Stimulated activated CD4-positive, alpha-beta T cell treated with anti-CD3 and anti-CD28 coated beads, Interleukin-1b, Interleukin-23, amount 100 ng/mL, for 24 hours (primary cell): ENCODE measurements around the gene BCL6B.

ENCODE experiments used
- DNase-seq, 4 experiments: peaks; one replicate each; pipeline ENCODE4 v3.0.0-alpha.2; 2020; ENCODE audit warnings: low read depth in 4 of 4, low spot score in 1 of 4

The BCL6B gene

GRCh38 chr17:7056386-7056785, 33.5 kb downstream of the BCL6B start:
- DNase-seq, result no peak

DNA sequence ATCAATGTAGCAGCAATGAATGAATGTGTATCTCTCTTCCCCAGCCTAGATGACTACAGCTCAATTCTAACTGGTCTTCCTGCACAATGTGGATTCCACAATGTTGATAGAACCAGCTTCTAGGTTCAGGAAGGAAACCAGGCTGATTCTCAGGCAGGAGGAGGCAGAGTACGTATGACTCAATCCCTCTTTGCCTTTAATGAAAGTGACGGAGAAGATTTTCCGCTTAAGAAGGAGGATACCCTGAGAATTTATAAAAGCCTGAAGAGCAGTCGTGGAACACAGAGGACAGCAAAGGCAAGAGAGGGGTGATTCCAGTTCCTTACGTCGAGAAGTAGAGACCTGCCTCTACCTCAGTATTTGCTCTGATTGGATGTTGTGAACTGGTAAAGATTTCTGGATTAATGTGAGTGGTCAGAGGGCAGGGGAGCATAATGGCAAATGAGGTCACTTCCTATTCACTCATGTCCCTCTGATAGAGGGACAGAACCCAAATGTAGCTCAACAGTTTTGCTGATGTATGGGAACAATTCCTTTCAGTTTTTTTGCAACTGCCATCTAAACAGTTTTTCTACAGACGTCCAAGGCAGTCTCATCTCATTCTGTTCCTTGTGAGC, 36.1 kb downstream of the BCL6B start:
- DNase-seq, result no peak

DNA sequence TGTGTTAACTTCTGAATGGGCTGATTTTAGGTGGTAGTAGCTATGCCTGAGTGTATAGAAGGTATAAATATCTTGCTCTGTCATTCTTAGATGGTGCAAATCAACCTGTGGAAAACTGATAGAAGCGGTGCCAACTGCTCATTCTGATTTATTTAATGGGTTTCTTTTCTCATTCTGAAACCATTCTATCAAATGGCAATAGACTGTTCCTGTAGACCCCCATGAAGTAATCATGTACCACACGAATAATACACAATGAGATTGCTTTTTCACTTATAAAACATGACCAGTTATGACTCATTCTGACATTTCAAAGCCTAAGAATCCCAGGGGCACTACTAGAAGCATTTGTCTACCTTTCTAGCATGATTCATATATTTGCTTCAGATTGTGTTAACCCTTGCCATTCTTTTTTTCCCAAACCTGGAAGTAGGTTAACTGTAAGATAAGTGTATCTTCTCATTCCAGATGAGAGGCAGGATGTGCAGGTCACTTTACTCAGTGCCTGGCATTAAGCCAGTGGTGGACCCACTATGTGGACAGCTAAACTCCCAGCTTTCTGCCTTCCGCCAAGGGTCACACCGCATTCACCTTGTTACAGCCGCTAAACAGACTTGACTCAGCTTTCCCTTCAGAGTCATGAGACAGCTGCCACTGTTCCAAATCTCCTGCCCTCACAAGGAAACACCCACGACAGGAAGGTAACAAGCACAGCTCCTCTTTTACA, 37.5 kb downstream of the BCL6B start:
- DNase-seq, result peak in 2 of 4 experiments; percentile 26 to 43

GRCh38 chr17:7063518-7064094, 40.8 kb downstream of the BCL6B start:
- DNase-seq, result no peak

- no peak for DNase-seq
These were observed 41.4 kb downstream of the BCL6B start for GRCh38 chr17:7064261-7064660.

GRCh38 chr17:7067198-7067597, 44.3 kb downstream of the BCL6B start:
- no peak for DNase-seq

- DNase-seq, result no peak
These were observed 45.4 kb downstream of the BCL6B start for GRCh38 chr17:7068268-7068667.

GRCh38 chr17:7070712-7071111, 47.9 kb downstream of the BCL6B start:
- no peak for DNase-seq

- DNase-seq, result no peak
These were observed 49.6 kb downstream of the BCL6B start for GRCh38 chr17:7072406-7072805.

DNA sequence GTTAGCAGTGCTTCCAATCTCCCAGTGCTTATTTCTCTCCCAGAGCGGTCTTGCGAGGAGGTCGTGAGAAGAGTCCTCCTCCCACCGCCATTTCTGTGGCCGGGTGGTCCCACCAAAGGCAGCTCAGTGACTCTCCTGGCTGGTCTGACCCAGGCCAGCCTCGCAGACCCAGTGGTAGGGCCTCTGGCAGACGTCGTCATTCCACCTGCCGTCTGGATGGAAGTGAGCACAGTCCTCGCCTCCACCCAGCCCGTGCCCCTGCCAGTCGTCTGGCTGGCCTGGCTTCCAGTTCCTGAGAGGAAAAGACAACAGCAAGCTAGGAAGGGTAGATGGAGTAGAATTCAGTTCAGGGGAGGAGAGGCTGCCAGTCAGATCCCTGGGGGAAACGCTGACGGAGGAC, 52.1 kb downstream of the BCL6B start:
- DNase-seq, result no peak

DNA sequence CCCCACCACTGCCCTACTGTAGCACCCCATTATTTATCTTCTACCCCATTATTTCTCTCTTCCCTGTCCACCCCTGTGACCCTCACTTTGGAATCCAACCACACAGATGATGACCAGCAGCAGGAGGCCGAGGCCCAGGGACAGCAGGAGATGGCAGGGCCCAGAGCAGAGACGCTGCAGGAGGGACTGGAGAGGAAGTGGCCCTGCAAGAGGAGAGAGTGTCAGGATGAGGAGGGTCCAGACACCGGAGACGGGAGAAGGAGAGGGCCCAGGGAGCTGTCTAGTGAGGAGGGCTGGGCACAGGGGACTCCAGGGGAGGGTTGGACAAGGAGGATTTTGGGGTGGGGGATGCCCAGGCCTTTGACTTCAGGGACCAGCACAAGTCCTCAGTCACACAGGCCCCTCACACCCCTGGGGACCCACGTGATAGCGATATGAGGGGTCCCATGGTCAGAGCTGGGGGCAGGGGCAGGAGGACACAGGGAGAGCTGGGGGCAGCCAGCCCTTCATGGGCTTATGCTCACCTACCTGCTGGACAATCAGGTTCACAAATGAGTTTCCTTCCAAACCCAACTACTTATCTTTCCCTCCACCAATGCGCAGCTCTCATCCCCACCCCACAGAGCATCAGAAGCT, 55.2 kb downstream of the BCL6B start:
- DNase-seq, result no peak

DNA sequence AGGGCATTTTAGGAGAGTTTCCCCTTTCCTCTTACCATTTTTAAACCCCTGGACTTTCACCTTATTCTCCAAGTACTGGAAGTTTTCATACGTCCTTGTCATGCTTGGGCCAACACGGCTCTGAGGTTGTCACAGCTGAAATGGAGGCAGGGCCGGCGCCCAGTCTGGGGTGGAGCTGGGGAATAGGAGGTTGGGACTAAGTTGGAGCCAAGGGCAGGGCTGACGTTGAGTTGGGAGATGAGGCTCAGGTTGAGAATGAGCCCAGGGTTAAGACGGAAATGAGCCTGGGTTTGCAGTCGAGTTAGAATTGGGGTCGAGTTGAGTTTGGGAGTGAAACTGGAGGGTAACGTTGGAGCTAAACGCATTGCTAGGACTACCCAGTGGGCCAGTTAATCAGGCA, 55.9 kb downstream of the BCL6B start:
- DNase-seq, result no peak
